H1 (cell line): ENCODE measurements around the gene GET3.

Experiments used
- BRCA1 ChIP-seq: IDR thresholded peaks from 2 replicates; pipeline ENCODE4 v1.6.1; 2012; ENCODE audit warnings: low read depth, low read length, improper control_type of control experiment
- CBX5 ChIP-seq: fragments of 300-800, 300-1000 bp; sonication (generic); IDR thresholded peaks from 2 replicates; pipeline ENCODE4 v1.7.1; 2016; ENCODE audit warnings: antibody characterized with exemption, low read length, low read depth
- CHD2 ChIP-seq: IDR thresholded peaks from 2 replicates; pipeline ENCODE4 v1.6.1; 2012; ENCODE audit warnings: low read length, improper control_type of control experiment
- EZH2 ChIP-seq: fragments of 200-600 bp; sonication (generic); IDR thresholded peaks from 2 replicates; pipeline ENCODE4 v1.7.1; 2012; ENCODE audit warnings: low read depth, mild to moderate bottlenecking, moderate library complexity, low read length, inconsistent platforms; ENCODE audit not compliant: severe bottlenecking
- GABPA ChIP-seq: IDR thresholded peaks from 2 replicates; pipeline ENCODE4 v1.6.1; 2011; ENCODE audit warnings: mild to moderate bottlenecking, low read length, moderate library complexity, borderline replicate concordance; ENCODE audit not compliant: insufficient read depth
- JUN ChIP-seq: IDR thresholded peaks from 2 replicates; pipeline ENCODE4 v1.6.1; 2011; ENCODE audit warnings: low read depth, mild to moderate bottlenecking, improper control_type of control experiment, low read length
- POLR2A ChIP-seq, 2 experiments: IDR thresholded peaks; 1 replicate in 1 of 2; 2 replicates in 1 of 2; pipeline ENCODE4 v1.6.1; 2011; ENCODE audit warnings: low read depth in 2 of 2, low read length in 2 of 2, mild to moderate bottlenecking in 2 of 2; ENCODE audit errors: control extremely low read depth in 1 of 2
- RXRA ChIP-seq: IDR thresholded peaks from 2 replicates; pipeline ENCODE4 v1.6.1; 2011; ENCODE audit warnings: low read depth, mild to moderate bottlenecking, low read length, moderate library complexity; ENCODE audit not compliant: insufficient read depth
- SP1 ChIP-seq: IDR thresholded peaks from 2 replicates; pipeline ENCODE4 v1.6.1; 2011; ENCODE audit warnings: low read depth, low read length
- TAF1 ChIP-seq: IDR thresholded peaks from 2 replicates; pipeline ENCODE4 v1.6.1; 2011; ENCODE audit warnings: mild to moderate bottlenecking, low read depth, low read length
- YY1 ChIP-seq: IDR thresholded peaks from 2 replicates; pipeline ENCODE4 v1.6.1; 2011; ENCODE audit warnings: low read depth, mild to moderate bottlenecking, low read length
- TF ChIP-seq, protein P1 (sequence below), 3 experiments: IDR thresholded peaks; 1 replicate in 2 of 3; 2 replicates in 1 of 3; pipeline versions ENCODE4 v1.5.1 to v1.6.1; 2011; ENCODE audit warnings: low read length in 3 of 3, mild to moderate bottlenecking in 3 of 3, inconsistent platforms in 2 of 3, low read depth in 1 of 3, moderate library complexity in 1 of 3; ENCODE audit not compliant: insufficient read depth in 1 of 3; ENCODE audit errors: control extremely low read depth in 1 of 3
- TF ChIP-seq, protein P2 (sequence below): IDR thresholded peaks from 2 replicates; pipeline ENCODE4 v1.6.1; 2012; ENCODE audit warnings: low read length, inconsistent platforms

DNA sequence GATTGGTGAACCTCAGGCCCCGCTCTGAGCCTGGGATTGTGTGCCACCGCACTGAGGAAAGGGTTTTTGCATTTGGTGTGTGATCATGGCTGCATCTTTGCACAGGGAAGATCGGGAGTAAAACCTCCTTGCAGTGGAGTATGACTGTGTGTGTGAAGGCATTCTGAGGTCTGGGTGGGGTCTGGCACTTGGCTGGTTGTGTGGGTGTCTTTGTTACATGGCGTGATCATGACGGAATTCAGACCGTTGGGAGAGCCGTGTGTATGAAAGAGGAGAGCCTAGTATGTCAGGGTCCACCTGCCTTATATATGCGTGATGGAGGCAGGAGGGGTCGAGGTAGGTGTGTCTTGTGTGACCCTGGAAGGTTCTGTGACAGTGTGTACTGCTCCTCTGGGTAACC lies 13.6 kb downstream of the GET3 start:
- TF ChIP-seq SP1: no peak
- TF ChIP-seq, protein P1, sequence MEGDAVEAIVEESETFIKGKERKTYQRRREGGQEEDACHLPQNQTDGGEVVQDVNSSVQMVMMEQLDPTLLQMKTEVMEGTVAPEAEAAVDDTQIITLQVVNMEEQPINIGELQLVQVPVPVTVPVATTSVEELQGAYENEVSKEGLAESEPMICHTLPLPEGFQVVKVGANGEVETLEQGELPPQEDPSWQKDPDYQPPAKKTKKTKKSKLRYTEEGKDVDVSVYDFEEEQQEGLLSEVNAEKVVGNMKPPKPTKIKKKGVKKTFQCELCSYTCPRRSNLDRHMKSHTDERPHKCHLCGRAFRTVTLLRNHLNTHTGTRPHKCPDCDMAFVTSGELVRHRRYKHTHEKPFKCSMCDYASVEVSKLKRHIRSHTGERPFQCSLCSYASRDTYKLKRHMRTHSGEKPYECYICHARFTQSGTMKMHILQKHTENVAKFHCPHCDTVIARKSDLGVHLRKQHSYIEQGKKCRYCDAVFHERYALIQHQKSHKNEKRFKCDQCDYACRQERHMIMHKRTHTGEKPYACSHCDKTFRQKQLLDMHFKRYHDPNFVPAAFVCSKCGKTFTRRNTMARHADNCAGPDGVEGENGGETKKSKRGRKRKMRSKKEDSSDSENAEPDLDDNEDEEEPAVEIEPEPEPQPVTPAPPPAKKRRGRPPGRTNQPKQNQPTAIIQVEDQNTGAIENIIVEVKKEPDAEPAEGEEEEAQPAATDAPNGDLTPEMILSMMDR (IDR thresholded peaks at IDR 0.05; ENCODE audit: control extremely low read depth in 1 of 3, insufficient read depth in 1 of 3, low read depth in 1 of 3, low read length in 3 of 3): no peak
- no peak for TF ChIP-seq EZH2
- TF ChIP-seq, protein P2, sequence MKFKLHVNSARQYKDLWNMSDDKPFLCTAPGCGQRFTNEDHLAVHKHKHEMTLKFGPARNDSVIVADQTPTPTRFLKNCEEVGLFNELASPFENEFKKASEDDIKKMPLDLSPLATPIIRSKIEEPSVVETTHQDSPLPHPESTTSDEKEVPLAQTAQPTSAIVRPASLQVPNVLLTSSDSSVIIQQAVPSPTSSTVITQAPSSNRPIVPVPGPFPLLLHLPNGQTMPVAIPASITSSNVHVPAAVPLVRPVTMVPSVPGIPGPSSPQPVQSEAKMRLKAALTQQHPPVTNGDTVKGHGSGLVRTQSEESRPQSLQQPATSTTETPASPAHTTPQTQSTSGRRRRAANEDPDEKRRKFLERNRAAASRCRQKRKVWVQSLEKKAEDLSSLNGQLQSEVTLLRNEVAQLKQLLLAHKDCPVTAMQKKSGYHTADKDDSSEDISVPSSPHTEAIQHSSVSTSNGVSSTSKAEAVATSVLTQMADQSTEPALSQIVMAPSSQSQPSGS: no peak
- no peak for TF ChIP-seq YY1
- no peak for TF ChIP-seq TAF1
- TF ChIP-seq CBX5: no peak
- TF ChIP-seq JUN: no peak
- TF ChIP-seq CHD2: no peak
- TF ChIP-seq RXRA: no peak
- no peak for TF ChIP-seq POLR2A (IDR thresholded peaks at IDR 0.05; ENCODE audit: control extremely low read depth in 1 of 2, low read depth in 2 of 2, low read length in 2 of 2)
- TF ChIP-seq BRCA1: no peak
- no peak for TF ChIP-seq GABPA
